ENCODE data around the gene DNAJC9.

DNAJC9 gene

GRCh38 chr10:73251683-73252444, 4.8 kb upstream of the DNAJC9 start:
- peak overlapping the region; percentile 94 for H3K4me3 ChIP-seq (ENCODE audit: low read depth, low read length)
- TF ChIP-seq, protein P1, sequence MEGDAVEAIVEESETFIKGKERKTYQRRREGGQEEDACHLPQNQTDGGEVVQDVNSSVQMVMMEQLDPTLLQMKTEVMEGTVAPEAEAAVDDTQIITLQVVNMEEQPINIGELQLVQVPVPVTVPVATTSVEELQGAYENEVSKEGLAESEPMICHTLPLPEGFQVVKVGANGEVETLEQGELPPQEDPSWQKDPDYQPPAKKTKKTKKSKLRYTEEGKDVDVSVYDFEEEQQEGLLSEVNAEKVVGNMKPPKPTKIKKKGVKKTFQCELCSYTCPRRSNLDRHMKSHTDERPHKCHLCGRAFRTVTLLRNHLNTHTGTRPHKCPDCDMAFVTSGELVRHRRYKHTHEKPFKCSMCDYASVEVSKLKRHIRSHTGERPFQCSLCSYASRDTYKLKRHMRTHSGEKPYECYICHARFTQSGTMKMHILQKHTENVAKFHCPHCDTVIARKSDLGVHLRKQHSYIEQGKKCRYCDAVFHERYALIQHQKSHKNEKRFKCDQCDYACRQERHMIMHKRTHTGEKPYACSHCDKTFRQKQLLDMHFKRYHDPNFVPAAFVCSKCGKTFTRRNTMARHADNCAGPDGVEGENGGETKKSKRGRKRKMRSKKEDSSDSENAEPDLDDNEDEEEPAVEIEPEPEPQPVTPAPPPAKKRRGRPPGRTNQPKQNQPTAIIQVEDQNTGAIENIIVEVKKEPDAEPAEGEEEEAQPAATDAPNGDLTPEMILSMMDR (conservative IDR thresholded peaks at IDR 0.05; ENCODE audit: low read depth, low read length) = no peak
- DNase-seq (ENCODE audit: low read depth) = peak; percentile 41

DNA sequence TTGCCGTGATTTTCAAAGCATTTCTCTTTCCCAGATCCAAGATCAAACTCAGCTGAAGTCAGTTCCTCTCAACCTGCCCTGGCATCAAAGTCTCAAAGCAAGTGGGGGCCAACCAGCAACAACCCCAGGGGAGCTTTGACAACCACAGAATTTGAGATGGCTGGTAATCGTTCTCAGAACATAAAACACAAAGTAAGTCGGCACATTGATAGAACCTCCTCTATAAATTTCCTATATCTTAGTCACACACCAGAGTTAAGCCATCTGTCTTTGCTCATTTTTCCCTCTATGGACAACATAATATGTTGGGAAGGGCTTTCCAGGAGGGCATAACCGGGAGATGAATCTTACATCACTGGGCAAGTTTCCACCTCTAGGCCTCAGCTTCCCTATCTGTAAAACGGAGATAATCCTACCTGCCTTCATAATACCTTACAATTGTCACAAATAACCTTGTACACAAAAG, 1.2 kb upstream of the DNAJC9 start:
- H3K4me3 ChIP-seq (ENCODE audit: low read depth, low read length) = no peak overlapping the region
- TF ChIP-seq, protein P1 (conservative IDR thresholded peaks at IDR 0.05; ENCODE audit: low read depth, low read length) = no peak
- no peak for DNase-seq (ENCODE audit: low read depth)

GRCh38 chr10:73247509-73248258, 629 bp upstream of the DNAJC9 start:
- peak overlapping the region; percentile 92 for H3K4me3 ChIP-seq (ENCODE audit: low read depth, low read length)
- DNase-seq (ENCODE audit: low read depth) = peak; percentile 22
- TF ChIP-seq, protein P1 (conservative IDR thresholded peaks at IDR 0.05; ENCODE audit: low read depth, low read length) = no peak

- DNase-seq (ENCODE audit: low read depth) = peak; percentile 23
- TF ChIP-seq, protein P1 (conservative IDR thresholded peaks at IDR 0.05; ENCODE audit: low read depth, low read length) = no peak
- H3K4me3 ChIP-seq (ENCODE audit: low read depth, low read length) = peak overlapping the region; percentile 92
Measured at GRCh38 chr10:73246322-73246645, 771 bp downstream of the DNAJC9 start.

- peak; percentile 10 for DNase-seq (ENCODE audit: low read depth)
- TF ChIP-seq, protein P1 (conservative IDR thresholded peaks at IDR 0.05; ENCODE audit: low read depth, low read length) = no peak
- peak overlapping the region; percentile 15 for H3K4me3 ChIP-seq (ENCODE audit: low read depth, low read length)
Measured at GRCh38 chr10:73244866-73245477, 2.1 kb downstream of the DNAJC9 start.

DNA sequence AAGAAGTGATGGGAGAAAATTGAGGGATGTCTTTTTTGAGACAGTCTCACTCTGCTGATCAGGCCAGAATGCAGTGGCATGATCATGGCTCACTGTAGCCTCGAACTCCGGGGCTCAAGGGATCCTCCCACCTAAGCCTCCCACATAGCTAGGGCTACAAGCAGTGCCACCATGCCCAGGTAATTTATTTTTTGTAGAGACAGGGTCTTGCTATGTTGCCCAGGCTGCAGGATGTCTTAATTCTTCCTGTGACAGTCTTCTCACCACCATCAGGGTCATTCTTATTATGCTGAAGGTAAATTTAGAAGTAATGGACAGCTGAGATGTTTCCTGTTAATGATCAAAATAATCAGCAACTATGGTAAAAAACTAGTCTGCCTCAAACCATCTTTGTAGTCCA, 7.1 kb downstream of the DNAJC9 start:
- TF ChIP-seq, protein P1 (conservative IDR thresholded peaks at IDR 0.05; ENCODE audit: low read depth, low read length) = no peak
- DNase-seq (ENCODE audit: low read depth) = no peak
- H3K4me3 ChIP-seq (ENCODE audit: low read depth, low read length) = no peak overlapping the region
